ENCODE results near the gene RHBG.

The RHBG gene

DNA sequence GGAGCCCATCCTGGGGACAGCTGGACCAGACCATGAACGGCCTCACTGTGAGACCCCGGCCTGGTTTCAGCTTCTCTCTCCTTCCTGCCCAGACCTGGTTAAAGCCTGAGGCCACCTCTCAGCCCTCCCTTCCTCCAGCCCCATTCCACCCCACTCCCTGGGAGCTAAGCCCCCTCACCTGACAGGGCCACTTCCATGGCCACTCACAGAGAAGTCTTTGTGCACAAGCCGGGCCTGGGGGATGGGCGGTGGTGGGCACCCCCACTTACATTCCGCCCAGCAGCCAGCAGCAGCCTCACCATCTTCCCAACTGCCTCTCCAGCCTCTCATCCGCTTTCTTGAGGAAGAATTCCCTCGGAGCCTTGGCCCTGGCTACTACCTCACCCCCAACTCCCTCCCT, 40.4 kb downstream of the RHBG start:
- DNase-seq = no peak

DNA sequence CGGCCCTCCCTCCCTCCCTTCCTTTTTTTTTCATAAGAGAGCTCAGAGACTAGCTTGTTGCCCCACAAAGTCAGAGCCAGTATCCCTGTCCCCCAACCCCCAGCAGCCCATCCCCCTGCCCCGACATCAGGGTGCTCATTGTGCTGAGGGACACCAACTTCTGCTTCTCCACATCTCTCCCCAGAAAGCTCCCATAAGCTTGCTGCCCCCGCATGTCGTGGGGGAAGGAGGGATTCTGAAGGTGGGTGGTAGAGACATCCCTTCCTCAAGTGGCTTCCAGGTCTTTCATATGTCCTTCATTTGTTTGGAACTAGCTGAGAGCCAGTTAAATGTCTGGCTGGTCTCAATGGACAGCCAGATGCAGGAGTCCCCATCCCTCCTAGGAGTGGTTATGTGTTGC, 41.2 kb downstream of the RHBG start:
- DNase-seq = no peak

DNA sequence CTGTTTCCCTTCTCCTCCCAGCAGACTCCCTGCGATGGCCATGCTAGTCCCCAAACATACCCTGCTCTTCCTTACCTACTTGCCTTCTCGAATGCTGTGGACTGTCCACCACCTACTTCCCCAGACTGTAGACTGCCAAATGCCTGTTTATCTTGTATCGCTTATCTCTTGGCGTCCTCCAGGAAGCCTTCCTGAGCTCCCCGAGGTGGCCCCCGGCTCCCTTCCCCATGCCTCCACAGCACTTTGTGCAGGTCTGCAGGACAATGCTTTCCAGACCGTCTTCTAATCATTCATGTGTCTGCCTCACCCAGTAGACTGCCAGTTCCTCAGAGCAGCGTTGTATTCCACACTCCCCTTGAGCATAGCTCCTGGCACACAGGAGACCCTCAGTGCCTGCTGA, 41.7 kb downstream of the RHBG start:
- no peak for DNase-seq

DNA sequence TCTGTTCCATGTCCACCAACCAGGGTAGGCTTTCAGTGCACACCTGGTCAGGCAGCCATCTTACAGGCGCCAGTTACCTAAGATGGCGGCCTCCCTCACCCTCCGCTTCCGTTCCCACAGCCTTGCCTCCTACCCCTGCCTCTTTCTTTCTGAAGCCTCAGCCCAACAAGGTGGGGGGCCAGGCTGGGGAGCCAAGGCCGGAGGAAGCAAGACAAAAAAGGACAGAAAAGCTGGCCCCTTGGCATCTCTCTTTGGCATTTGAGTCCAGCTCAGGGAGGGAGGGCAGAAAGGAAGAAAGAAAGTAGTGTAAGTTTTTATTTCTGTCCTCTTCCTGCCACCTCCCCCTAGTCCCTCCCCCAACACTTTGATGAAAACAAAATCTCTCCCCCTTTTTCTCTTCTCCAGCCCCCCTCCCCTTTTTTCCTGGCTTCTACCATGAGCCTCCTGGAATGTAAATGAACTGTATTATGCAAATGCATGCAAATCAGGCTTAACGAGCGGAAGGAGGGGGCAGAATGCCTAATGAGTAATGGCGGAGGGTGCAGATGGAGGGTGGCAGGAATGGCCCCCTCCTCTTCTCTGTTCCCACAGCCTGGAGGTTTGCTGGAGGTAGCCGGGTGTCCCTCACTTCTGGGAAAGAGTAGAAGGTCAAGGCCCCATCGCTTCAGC, 43.8 kb downstream of the RHBG start:
- DNase-seq = no peak

DNA sequence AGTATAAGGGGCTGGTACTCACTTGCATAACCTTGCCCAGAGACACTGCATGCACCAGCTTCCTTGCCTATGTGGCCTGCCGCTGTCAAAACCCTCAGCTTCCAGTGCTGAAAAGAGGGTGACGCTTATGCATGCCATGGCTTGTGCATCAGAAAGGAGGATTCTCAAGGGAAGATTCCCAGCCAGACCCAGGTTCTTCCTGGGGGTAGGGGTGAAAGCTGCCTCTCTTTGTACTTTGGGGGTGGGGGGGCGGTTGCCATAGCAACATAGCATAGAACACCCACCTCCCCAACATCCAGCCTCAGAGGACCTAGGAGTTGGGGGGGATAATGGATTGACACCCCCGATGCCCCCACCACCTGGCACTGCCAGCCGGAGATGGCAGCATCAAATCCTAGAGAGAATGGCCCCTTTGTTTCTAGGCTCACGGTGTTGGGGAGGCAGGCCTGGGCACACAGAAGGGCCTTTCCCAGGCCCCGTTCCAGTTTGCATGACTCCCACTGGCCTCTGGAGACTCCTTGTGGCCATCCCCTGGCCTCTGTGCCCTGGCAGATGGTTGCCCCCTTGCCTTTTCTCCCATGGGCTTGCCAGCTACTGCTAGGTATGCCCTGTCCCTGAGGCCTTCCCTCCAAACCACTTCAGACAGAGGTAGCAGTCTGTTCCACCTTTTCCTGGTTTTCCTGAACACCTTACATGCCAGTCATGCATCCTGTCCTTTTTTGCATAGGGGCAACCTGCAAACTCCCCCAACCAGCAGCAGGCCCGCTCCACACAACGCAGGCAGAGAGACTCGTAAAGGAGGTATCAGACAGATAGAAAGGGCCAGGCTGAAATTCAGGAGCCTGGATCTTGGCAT, 44.6 kb downstream of the RHBG start:
- DNase-seq = no peak

DNA sequence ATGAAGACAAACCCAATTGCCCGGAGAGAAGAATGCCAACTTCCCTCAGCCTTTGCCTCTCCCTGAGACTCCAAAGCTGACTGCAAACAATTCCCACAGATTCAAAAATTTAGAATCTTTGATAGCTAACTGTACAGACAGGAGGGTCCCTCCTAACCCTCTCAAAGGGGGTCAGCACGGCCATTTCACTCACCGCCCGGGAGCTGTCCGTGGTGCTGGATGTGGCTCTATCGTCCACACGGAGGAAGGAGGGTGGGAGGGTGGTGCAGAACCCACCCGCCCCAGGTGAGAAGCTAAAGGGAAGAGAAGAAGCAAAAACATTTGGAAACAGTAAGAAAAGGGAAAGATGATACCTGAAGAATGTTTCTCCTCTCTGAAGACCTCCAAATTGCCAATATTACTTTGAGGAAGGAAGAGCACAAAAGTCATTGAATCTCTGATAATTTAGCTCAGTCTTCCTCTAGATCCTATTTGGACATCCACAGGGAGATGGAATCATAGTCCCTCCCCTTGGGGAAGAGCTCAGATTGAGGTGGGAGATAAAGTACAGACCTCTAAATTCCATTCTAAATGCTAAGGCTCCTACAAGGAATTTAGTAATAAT, 45.6 kb downstream of the RHBG start:
- no peak for DNase-seq

DNA sequence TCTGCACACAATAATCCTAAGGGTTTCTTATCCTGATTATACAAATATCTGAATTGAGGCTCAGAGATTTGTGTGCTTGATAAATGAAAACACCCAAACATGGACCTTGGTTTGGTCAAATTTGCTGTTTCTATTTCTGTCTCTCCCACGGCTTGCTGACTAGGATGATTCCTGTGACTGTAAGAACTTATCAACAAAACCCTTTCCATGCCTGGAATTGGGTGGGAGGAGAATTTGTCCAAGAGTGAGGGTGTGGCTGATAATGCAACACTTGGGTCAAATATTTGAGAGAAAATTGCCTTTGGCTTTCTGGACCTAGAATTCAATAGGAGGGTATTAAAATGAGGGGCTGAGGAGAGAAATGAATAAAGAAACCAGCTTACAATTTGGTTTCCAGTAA, 48.0 kb downstream of the RHBG start:
- DNase-seq = no peak

DNA sequence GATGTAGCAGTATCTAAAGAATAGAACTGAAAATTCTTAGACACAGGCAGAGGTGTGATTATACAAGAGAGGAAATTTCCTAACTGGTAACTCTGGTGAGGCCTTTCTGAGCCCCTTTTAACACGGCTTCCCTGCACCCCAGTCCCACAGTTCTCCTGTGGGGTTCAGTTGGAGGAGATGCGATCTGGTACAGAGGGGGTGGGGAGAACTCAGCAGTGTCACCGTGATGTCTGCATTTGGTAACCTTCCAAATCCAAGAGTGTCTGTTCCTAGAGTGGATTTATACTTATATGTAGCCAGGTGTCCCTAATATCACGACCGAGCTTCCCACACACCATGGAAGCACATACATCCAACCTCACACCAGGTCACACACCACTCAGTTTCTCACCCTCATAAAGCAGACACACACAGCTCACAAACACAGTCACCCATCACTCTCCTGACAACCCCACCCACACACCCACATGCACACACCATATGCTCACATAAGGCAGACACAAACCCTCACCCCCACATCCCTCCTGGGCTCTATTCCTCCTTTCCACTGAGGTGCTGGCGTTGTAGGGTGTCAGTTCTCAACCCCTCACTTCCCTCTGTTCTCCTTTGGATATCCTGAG, 48.5 kb downstream of the RHBG start:
- DNase-seq = no peak

DNA sequence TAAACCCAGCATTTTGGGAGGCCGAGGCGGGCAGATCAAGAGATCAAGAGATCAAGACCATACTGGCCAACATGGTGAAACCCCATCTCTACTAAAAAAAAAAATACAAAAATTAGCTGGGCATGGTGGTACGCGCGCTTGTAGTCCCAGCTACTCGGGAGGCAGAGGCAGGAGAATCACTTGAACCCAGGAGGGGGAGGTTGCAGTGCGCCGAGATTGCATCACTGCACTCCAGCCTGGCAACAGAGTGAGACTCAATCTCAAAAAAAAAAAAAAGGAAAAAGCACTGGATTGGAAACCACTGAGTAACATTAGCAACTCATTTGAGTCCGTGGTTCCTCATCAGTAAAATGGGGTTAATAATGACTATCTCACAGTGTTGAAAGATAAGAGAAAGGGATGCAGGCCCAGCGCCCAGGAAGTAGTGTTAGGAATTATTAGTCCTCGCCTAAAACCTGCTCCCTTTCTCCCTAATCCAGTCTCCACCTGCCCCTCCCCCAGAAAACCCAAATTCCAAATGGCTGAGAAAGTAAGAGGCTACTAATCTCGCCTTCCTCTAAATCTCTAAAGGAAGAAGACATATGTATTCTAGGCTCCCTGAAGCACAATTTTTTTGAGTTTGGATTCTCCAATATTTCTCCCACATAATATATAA, 49.5 kb downstream of the RHBG start:
- DNase-seq = no peak

DNA sequence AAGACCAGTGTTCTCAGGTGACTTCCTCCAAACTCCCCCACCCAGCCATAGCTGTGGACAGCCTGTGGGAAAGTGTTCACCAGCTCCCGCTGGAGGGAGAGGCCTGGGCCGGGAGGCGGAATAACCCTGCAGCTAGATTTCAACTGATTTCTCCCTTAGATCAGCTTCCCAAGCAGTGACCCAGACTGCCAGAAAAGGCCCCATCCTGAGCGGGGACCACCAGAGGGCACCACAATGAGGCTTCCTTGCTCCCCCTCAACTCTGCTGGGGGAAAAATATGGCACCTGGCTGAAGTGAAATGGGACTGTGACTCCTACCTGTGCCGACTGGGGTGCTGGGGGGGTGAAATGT, 50.8 kb downstream of the RHBG start:
- DNase-seq = no peak

DNA sequence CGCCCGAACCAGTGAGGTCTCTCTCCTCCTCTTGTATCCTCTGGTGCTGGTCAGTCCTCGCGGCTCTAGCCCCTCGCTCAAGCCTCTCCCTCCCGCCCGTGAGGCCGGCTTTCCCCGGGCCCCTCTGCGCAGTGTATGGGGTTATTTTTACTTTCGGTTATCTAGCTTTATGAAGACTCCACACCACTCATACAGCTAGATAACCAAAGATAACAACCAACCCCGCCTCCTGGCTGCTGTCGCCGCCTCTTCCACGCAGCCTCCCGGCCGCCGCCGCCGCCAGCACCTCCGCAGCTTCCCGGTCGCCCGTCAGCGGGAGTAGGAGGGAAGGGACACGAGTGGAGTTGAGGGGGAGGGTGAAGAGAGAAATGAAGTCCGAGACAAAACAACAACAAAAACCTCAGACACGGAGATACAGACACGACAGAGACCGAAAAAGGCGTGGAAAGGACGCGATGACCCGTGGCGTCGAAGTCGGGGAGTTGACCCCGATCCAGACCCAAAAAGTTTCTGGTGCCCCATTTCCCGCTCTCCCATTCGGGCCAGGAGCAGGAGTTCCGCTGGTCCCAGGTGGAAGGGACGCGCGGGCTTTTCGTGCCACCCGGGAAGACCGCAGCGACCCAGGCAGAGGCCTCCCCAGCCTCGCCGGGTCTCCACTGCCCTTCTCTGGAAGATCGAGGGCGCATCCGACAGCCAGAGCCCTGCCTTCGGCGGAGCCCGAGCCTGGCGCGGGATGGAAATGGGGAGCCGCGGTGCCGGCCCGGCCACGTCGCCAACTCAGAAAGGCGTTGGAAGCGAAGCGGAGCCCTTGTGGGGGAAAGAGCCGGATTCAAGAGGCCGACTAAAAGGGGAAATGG, 51.4 kb downstream of the RHBG start:
- no peak for DNase-seq

DNA sequence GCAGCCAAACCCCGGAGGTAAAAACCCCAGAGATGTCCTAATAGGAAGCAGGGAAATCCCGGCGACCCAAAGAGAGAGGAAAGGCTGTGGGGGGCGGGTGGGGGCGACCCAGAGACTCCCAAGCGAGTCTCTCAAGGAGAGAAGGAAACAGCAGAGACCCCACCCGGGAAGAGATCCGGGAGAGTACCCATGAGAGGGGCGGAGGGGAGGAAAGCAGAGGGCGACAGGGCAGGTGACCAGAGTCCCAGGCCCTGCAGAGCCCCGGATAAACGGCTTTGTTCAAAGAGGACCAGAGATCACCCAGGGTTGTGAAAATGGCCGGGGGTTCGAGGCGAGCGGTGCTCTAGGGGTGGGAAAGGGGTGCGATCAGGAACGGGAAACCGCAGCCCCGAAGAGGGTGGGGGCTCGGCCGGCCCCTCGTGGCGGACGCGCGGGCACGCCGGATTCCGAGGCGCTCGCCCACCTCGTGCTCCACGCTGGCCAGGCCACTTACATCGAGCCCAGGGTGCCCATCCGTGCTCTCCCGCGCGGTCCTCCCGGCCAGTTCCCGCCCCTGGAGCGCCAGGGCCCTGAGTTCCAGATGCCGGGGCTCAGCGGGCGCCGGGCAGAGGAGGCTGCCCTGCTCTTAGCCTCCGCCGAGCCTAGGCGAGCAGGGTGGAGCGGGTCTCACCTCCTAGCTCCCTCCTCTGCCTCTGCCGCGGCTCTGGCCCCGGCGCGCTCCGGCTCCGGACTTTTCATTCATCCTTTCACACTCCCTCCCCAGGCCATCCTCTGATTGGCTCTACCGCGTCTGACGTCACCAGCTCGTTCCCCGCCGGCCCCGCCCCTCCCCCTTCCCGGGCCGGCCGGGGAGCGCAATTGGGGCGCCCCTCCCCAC, 52.3 kb downstream of the RHBG start:
- peak; percentile 19 for DNase-seq

DNA sequence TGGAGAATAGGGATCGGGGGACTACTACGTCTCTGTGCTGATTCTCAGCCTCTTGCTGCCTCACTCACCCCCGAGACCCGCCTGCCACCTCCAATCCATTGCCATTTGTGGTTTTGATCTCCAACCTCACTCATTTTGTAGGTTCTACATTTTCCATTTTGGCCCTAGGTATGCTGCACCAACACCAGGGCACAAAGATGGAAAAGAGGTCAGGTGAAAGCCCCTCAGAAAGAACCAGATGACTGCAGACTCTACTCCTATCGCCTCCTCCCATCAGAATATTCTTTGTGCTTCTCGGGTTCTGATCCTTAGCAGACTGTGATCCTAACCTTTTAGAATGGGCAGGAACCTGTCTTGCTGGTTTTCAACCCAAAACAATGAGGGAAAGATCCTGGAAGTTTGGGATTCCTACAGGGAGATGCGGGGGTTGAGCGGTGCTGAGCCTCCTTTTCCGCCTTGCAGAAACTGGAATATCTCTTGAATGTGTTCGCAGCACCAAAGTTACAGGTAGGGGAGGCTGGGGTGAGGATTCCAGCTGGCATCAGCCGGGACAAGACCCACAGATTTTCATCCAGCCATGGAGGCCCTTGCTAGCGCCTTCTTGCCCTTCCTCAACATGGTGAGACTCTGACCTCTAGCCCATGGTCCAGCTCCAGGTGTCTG, 53.1 kb downstream of the RHBG start:
- no peak for DNase-seq

DNA sequence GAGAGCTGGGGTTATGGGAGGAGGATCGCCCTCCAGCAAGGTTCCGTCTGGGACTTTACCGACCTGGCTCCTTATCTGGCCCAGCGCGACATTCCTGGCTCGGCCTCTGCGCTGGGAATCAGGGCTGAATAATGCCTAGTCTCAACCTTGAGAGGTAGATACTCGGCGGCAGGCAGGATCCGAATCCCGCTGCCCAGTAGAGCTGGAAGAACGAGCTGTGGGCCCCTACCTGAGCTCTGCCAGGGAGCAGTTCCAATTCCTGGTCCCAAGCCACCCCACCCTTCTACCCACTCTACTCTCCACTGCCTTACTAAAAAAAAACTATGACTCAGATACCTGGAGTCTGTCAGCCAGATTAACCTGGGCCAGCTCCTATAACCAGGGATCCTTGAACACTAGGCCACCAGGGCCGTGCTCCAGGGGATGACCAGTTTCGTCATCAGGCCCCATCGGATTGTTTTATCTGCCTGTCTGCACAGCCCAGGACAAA, 53.6 kb downstream of the RHBG start:
- no peak for DNase-seq

DNA sequence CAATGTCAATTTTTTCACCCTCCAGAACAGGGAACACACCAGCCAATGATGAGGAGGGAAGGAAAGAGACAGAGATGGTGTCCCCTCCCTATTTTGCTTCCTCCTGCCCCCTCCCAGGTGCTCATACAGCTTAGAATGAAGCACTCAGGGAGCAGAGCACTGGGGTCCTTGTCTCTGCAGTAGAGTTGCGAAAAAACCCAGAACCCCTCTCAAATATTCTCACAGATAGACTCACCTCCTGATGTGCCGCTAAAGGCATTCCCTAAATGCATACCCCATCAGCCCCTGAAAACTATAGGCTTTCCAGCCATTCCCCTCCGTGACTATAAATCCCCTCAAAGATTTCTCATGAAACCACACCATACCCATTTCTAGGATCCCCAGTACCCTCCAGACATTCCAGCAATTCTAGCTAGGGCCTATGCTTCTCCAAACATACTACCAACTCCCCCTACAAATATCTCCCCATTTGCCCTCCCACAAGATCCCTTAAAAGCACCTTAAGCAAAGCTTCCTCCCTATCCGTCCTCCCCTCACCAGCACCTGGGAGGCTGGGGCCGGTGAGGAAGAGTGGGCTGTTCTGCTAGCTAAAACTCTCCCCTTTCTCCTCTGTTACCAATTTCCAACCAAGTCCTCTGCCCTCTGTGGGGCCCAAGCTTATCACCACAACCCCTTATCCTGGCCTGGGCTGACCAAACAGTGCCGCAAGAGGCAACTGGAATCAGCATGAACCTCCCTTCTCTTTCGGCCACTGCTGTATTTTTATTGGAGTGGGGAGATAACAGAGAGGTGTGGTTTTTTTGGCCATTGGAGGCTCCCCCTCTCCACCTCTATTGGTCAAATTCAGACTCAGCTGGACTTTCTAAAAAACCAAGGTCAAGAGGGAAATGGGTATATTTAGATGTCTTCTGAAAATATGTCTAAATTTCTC, 54.7 kb downstream of the RHBG start:
- DNase-seq = no peak

DNA sequence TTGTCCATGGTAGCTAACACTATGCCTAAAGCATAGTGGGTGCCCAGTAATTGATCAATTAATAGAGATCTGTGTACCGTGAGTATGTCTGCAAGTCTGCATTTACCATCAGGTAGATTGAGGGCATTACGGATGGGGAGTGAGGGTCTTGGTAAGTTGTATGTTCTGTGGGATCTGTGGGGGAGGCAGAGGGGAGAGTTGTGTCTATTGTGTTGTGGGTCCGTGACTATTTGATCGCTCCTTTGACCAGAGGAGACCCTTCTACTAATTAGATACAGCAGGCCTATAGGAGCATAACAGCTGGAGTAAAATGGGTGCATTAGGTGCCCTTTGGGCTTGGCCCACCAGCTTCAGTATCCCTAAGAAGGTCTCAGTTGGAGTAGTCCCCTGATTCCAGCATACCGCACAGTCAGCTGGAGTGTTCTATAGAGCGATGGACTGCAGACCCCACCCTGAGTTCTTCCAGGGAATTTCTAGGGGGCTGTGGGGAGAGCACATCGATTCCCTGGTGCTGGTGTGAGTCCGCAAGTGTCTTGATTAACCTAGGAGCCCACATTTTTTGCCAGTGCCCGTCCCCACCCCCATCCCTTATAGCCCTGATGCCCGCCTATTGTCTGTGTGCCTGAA, 55.9 kb downstream of the RHBG start:
- no peak for DNase-seq

DNA sequence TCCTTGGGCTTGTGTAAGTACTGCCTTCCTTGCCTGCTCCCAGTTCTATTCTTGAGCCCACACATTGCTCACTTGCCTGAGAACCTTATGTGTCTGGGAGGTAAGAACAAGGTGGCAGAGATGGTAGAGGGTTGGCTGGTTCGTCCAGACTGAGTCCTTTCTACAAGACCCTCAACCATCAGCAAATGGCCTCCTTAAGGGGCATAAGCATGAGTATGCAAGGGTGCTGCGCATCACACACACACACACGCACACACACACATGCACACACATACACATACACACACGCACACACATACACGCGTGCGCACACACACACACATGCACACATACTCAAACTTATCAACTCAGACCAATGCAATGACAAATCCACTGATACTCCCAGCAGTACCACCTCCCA, 56.9 kb downstream of the RHBG start:
- DNase-seq = no peak

DNA sequence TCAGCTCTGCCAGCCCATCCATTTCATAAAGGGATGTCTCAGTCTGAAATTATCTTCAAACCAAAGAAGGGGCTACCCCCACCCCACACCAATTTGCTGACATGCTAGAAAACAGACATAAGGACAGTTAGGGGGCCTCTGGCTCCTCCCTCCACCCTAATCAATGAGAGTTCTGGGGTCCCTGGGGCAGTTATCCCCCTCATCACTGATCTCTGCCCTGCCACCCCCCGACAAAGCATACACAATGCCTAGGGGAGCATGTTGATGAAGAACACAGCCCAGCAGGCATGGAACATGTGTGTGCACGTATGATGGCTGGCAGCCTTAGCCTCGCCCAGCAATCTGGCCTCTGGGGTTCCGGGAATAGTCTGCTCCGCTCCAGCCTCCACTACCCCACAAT, 58.9 kb downstream of the RHBG start:
- DNase-seq = no peak

DNA sequence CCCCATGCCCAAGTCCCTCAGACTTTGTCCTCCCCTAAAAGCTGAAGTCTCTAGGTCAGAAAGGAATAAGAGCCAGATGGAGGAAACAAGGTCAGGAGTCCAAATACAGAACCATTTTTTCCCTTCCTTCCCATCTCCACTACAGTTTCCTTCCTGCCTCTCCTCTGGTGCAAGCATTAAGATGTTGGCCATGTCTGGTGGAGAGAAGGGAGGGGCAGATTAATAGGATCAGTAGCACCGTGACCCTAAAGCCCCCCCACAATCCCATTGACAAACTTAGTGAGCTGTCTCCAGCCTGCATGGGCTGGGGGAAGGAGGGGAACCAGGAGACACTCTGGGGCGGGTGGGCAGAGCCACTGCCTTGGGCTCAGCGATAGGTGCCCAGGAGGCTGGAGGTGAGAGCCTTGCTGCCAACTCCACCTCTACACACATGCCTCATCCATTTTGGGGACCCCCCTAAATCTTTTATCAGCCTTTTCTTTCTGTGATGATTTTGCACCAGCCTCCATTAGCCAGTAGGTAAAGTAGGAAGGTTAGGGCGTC, 59.8 kb downstream of the RHBG start:
- DNase-seq = no peak

Measured in NCI-H2107 (cell line).